ENCODE data around the gene C12orf50.
"Not testable (repeated sequence)": the region's sequence is repeated elsewhere in the genome, so short reads cannot be mapped to it uniquely, and the experiment has no call there.

The C12orf50 gene

GRCh38 chr12:88029093-88029665 lies at the start of gene C12orf50:
Gene C12orf50 (minus strand): TSS chr12:88029401. CDS start chr12:88026962, 2,439 bp downstream.
- no peak for DNase-seq (ENCODE audit: insufficient read length, low spot score)
- no peak for FAIRE-seq

- FAIRE-seq: no peak
- no peak for DNase-seq (ENCODE audit: insufficient read length, low spot score)
Measured at GRCh38 chr12:88067301-88067700, 38.1 kb upstream of the C12orf50 start.

GRCh38 chr12:88063375-88063774 lies 34.2 kb upstream of the C12orf50 start:
- peak; percentile 21 for FAIRE-seq
- DNase-seq (ENCODE audit: insufficient read length, low spot score): no peak

GRCh38 chr12:88062474-88062873 lies 33.3 kb upstream of the C12orf50 start:
- DNase-seq (ENCODE audit: insufficient read length, low spot score): no peak
- FAIRE-seq: peak; percentile 84

GRCh38 chr12:88058719-88059077 lies 29.5 kb upstream of the C12orf50 start:
- FAIRE-seq (no peak), DNase-seq (ENCODE audit: insufficient read length, low spot score) (no peak)

- FAIRE-seq: no peak
- DNase-seq (ENCODE audit: insufficient read length, low spot score): no peak
Measured at GRCh38 chr12:88057994-88058718, 29.0 kb upstream of the C12orf50 start.

- DNase-seq (ENCODE audit: insufficient read length, low spot score) (no peak), FAIRE-seq (no peak)
Measured at GRCh38 chr12:88056571-88056970, 27.4 kb upstream of the C12orf50 start.

- DNase-seq (ENCODE audit: insufficient read length, low spot score) (no peak), FAIRE-seq (no peak)
Measured at GRCh38 chr12:88052686-88053085, 23.5 kb upstream of the C12orf50 start.

GRCh38 chr12:88044035-88044434 lies 14.8 kb upstream of the C12orf50 start:
- no peak for FAIRE-seq
- DNase-seq (ENCODE audit: insufficient read length, low spot score): no peak

GRCh38 chr12:88037770-88038169 lies 8.6 kb upstream of the C12orf50 start:
- FAIRE-seq (no peak), DNase-seq (ENCODE audit: insufficient read length, low spot score) (no peak)

GRCh38 chr12:88036353-88036965 lies 7.3 kb upstream of the C12orf50 start:
- FAIRE-seq: peak; percentile 78
- DNase-seq (ENCODE audit: insufficient read length, low spot score): no peak

GRCh38 chr12:88035907-88036289 lies 6.7 kb upstream of the C12orf50 start:
- DNase-seq (ENCODE audit: insufficient read length, low spot score): peak; percentile 3
- FAIRE-seq: no peak

- DNase-seq (ENCODE audit: insufficient read length, low spot score): peak; percentile 73
Measured at GRCh38 chr12:88035271-88035906, 6.2 kb upstream of the C12orf50 start.

GRCh38 chr12:88031161-88031560 lies 2.0 kb upstream of the C12orf50 start:
- not testable (repeated sequence) for DNase-seq (ENCODE audit: insufficient read length, low spot score); FAIRE-seq

More at GRCh38 chr12:88035271-88035906, 6.2 kb upstream of the C12orf50 start:
- peak; percentile 90 for FAIRE-seq

GRCh38 chr12:88026196-88026595 lies 3.0 kb downstream of the C12orf50 start:
- DNase-seq (ENCODE audit: insufficient read length, low spot score) (no peak), FAIRE-seq (no peak)

GRCh38 chr12:88017964-88018363 lies 11.2 kb downstream of the C12orf50 start:
- DNase-seq (ENCODE audit: insufficient read length, low spot score) (no peak), FAIRE-seq (no peak)

- DNase-seq (ENCODE audit: insufficient read length, low spot score): no peak
- no peak for FAIRE-seq
Measured at GRCh38 chr12:88015825-88016224, 13.4 kb downstream of the C12orf50 start.

GRCh38 chr12:88011755-88012154 lies 17.4 kb downstream of the C12orf50 start:
- DNase-seq (ENCODE audit: insufficient read length, low spot score): no peak
- no peak for FAIRE-seq

GRCh38 chr12:88006351-88006750 lies 22.9 kb downstream of the C12orf50 start:
- DNase-seq (ENCODE audit: insufficient read length, low spot score) (no peak), FAIRE-seq (no peak)

GRCh38 chr12:88001327-88001726 lies 27.9 kb downstream of the C12orf50 start:
- no peak for DNase-seq (ENCODE audit: insufficient read length, low spot score)
- FAIRE-seq: no peak

GRCh38 chr12:87995581-87996178 lies 33.5 kb downstream of the C12orf50 start:
- FAIRE-seq (peak; percentile 82), DNase-seq (ENCODE audit: insufficient read length, low spot score) (peak; percentile 4)

All from GM19239 (cell line).